Ovary (tissue), 9 donors: ENCODE results near the gene SRGN. TPM values are rescaled to one million over a fixed set of nuclear protein-coding genes. Genes with fewer than 3 reads are reported as not detected.

Experiments used
- DNase-seq, 5 donors: peaks; one replicate each; pipeline ENCODE4 v3.0.0-alpha.2; 2019 to 2020
- H3K27ac ChIP-seq, 2 donors: fragments of 200-600 bp; one replicate each; pipeline versions ENCODE4 v1.5.1 to v1.8.0; 2019 to 2022
- H3K27me3 ChIP-seq: fragments of 200-600 bp; one replicate; pipeline ENCODE4 v1.8.0; 2022
- H3K36me3 ChIP-seq: fragments of 200-600 bp; sonication (generic); one replicate; pipeline ENCODE4 v1.5.1; 2019
- H3K4me1 ChIP-seq: one replicate; pipeline ENCODE4 v1.8.1; 2013; ENCODE audit warnings: mild to moderate bottlenecking, moderate library complexity; ENCODE audit not compliant: insufficient read depth
- H3K4me3 ChIP-seq: fragments of 200-600 bp; sonication (generic); one replicate; pipeline ENCODE4 v1.5.1; 2017
- H3K9me3 ChIP-seq, 2 donors: fragments of 200-600 bp in 1 of 2; sonication (generic) in 1 of 2; one replicate each; pipeline versions ENCODE4 v1.5.1 to v1.8.1; 2013 to 2019; ENCODE audit warnings: mild to moderate bottlenecking in 1 of 2, moderate library complexity in 1 of 2
- EP300 ChIP-seq: sonication (generic); formaldehyde crosslinking; IDR thresholded peaks from one replicate; pipeline ENCODE4 v1.6.1; 2017; ENCODE audit warnings: antibody characterized with exemption
- POLR2A ChIP-seq: fragments of 450-650 bp; IDR thresholded peaks from one replicate; pipeline ENCODE4 v1.6.1; 2017; ENCODE audit warnings: antibody characterized with exemption, mild to moderate bottlenecking, moderate library complexity
- WGBS, 3 donors: extraction: QIAGEN DNeasy Blood & Tissue Kit in 1 of 3; methylation state at CpG; one replicate each; pipeline versions ENCODE4 v1.1.5 to v1.1.7; 2013 to 2017; 5-methylcytosine and 5-hydroxymethylcytosine counted together
- intact Hi-C, 4 donors: fragments of 100-400 bp; cut with DNase I; formaldehyde crosslinking; loops; one replicate each; pipeline versions ENCODE4 v1.11.0 to v1.15.1; 2022 to 2023
- polyA plus RNA-seq, 2 donors: library from polyadenylated mRNA; stranded (reverse); fragments of 200-250 nt in 1 of 2; fragments of 350-450 nt in 1 of 2; fragmentation: Illumina TruSeq in 1 of 2; extraction: RNeasy Lipid Tissue Mini Kit (QIAGEN cat#74804) in 1 of 2; gene quantifications; one replicate each; pipeline ENCODE4 v1.2.3, GENCODE V29; 2013 to 2014
- total RNA-seq, 7 donors: library from RNA; depleted of rRNA in 2 of 7; stranded (reverse); fragments of >200 nt in 2 of 7; fragmentation: NEBNext Ultra II Directional in 3 of 7; extraction: Animal tissue kit (Norgen Biotek cat#: 25700) in 3 of 7; gene quantifications; one replicate each; pipeline versions ENCODE4 v1.1.0 to v1.2.4, GENCODE V29; 2016 to 2023
- TF ChIP-seq, protein P1 (sequence below), 3 donors: fragments of 450-650 bp in 2 of 3; fragments of 200-600 bp in 1 of 3; IDR thresholded peaks; one replicate each; pipeline versions ENCODE4 v1.5.1 to v1.8.0; 2016 to 2022; ENCODE audit warnings: antibody characterized with exemption in 3 of 3, mild to moderate bottlenecking in 1 of 3
- donor health status: DM: no; HTN: no; CAD: no; lungs with moderate emphysema.
- donor health status: DM: no; HTN: no; CAD: no.
- donor health status: Bipolar disorder and iron deficiency.
- donor health status: DM: yes; HTN: yes; CAD: no.
- donor health status: DM: no; HTN: no; CAD: no.
- donor health status: DM: yes; HTN: yes; CAD: no.

Gene SRGN
- total and polyA plus RNA-seq, 9 donors, result 22.0 to 107 (median 39.5) TPM

GRCh38 chr10:69064762-69065328, 23.1 kb upstream of the SRGN start:
- intact Hi-C loops, result no loop called here
- H3K27me3 ChIP-seq, result no peaks in the 10 kb centered on the region
- H3K4me3 ChIP-seq, result no peak overlapping the region
- no peaks in the 10 kb centered on the region for H3K36me3 ChIP-seq
- DNase-seq, result no peak
- H3K4me1 ChIP-seq, result peaks cover 1% of the 10 kb centered on the region
- H3K9me3 ChIP-seq, result no peaks in the 10 kb centered on the region
- WGBS, 3 donors, result 72 to 79% (median 75%) methylated on average over 6 of the region's 6 CpGs
- TF ChIP-seq EP300 (no peak), POLR2A (no peak)
- TF ChIP-seq, protein P1, sequence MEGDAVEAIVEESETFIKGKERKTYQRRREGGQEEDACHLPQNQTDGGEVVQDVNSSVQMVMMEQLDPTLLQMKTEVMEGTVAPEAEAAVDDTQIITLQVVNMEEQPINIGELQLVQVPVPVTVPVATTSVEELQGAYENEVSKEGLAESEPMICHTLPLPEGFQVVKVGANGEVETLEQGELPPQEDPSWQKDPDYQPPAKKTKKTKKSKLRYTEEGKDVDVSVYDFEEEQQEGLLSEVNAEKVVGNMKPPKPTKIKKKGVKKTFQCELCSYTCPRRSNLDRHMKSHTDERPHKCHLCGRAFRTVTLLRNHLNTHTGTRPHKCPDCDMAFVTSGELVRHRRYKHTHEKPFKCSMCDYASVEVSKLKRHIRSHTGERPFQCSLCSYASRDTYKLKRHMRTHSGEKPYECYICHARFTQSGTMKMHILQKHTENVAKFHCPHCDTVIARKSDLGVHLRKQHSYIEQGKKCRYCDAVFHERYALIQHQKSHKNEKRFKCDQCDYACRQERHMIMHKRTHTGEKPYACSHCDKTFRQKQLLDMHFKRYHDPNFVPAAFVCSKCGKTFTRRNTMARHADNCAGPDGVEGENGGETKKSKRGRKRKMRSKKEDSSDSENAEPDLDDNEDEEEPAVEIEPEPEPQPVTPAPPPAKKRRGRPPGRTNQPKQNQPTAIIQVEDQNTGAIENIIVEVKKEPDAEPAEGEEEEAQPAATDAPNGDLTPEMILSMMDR (IDR thresholded peaks at IDR 0.05), result no peak
- no peak overlapping the region for H3K27ac ChIP-seq

- no peaks in the 10 kb centered on the region for H3K36me3 ChIP-seq
- no peak for TF ChIP-seq EP300
- no peak for TF ChIP-seq POLR2A
- TF ChIP-seq, protein P1 (IDR thresholded peaks at IDR 0.05), result no peak
- no peaks in the 10 kb centered on the region for H3K27me3 ChIP-seq
- intact Hi-C loops, result no loop called here
- DNase-seq, result peak in 1 of 5 donors; percentile 31
- H3K27ac ChIP-seq, result no peak overlapping the region
- peaks cover 1% of the 10 kb centered on the region for H3K4me1 ChIP-seq
- no peaks in the 10 kb centered on the region for H3K9me3 ChIP-seq
- WGBS, 3 donors, result 62 to 75% (median 72%) methylated on average over 8 of the region's 8 CpGs
- H3K4me3 ChIP-seq, result no peak overlapping the region
Observed at GRCh38 chr10:69065406-69066361, 22.2 kb upstream of the SRGN start.

DNA sequence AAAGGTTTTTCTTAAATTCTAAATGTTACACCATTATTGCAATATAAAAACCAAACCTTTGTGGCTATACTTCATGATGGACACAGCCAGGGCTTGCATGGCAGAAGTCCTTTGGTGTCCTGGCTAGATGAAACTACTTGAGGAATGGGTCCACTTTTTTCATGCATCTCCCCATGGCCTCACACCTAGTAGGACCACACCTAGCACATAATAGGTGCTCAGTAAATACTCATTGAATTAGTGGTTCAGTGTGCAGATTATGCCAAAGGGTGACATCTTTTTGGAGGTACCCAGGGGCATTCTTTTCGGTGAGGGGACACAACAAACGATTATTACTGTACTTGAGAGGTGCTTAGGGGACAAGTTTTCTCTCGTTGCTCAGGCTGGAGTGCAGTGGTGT, 20.7 kb upstream of the SRGN start:
- Histone ChIP-seq H3K9me3 (no peaks in the 10 kb centered on the region), H3K36me3 (no peaks in the 10 kb centered on the region), H3K27ac (no peak overlapping the region), H3K4me1 (no peaks in the 10 kb centered on the region), H3K4me3 (no peak overlapping the region), H3K27me3 (no peaks in the 10 kb centered on the region)
- TF ChIP-seq EP300 (no peak), POLR2A (no peak)
- TF ChIP-seq, protein P1 (IDR thresholded peaks at IDR 0.05), result no peak
- WGBS, 3 donors, result 89 to 94% (median 91%) methylated on average over 3 of the region's 3 CpGs
- no peak for DNase-seq
- intact Hi-C loops, result no loop called here

GRCh38 chr10:69068549-69068948, 19.4 kb upstream of the SRGN start:
- H3K27me3 ChIP-seq, result no peaks in the 10 kb centered on the region
- no peak for DNase-seq
- H3K4me1 ChIP-seq, result no peaks in the 10 kb centered on the region
- H3K36me3 ChIP-seq, result no peaks in the 10 kb centered on the region
- H3K9me3 ChIP-seq, result no peaks in the 10 kb centered on the region
- WGBS, 3 donors, result 70 to 87% (median 78%) methylated on average over 5 of the region's 5 CpGs
- TF ChIP-seq POLR2A (no peak), EP300 (no peak)
- TF ChIP-seq, protein P1 (IDR thresholded peaks at IDR 0.05), result no peak
- intact Hi-C loops, result no loop called here
- H3K27ac ChIP-seq, result no peak overlapping the region
- H3K4me3 ChIP-seq, result no peak overlapping the region
